Measurements from ENCODE around the gene SYPL2. TPM values are rescaled to one million over a fixed set of nuclear protein-coding genes. Genes with fewer than 3 reads are reported as not detected.

Gene SYPL2
- total RNA-seq, 2 experiments from 2014 or later = not detected

DNA sequence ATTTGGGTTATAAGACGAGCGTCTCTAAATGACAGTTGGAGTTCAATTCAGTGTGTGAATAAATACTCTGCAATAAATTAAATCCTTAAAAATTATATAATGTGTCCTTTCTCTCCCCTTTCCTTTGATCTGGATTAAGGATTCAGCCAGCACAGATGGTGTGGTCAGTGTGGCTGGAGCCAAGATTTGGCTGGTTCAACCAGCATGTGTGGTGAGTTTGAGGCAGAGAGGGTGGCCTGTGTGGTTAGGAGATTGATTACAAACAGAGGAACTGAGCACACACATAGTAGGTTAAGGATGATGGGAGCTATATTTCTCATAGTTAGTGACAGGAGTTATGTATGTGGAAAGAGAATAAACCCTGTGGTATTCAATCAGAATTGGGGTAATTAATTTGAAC, 57.4 kb downstream of the SYPL2 start:
- Histone ChIP-seq H3K4me2 (ENCODE audit: low read length) (no peak overlapping the region), H3K36me3 (ENCODE audit: insufficient read depth, low read length) (no peaks in the 10 kb centered on the region), H3K4me3 (ENCODE audit: low read depth, low read length, poor library complexity, severe bottlenecking) (no peak overlapping the region), H2AFZ (ENCODE audit: low read length) (no peak overlapping the region), H3K9me3 (ENCODE audit: low read length) (no peaks in the 10 kb centered on the region), H3K79me2 (ENCODE audit: insufficient read depth, low read depth, low read length) (no peaks in the 10 kb centered on the region), H4K20me1 (ENCODE audit: insufficient read depth, low read length) (no peaks in the 10 kb centered on the region), H3K9me2 (ENCODE audit: insufficient read depth, low read length) (no peaks in the 10 kb centered on the region), H3K4me1 (ENCODE audit: insufficient read depth, low read length, poor library complexity, severe bottlenecking) (no peaks in the 10 kb centered on the region), H3K27ac (ENCODE audit: low read depth, low read length, poor library complexity, severe bottlenecking) (no peak overlapping the region)
- no peak for DNase-seq (ENCODE audit: low spot score)
- CTCF ChIA-PET (ENCODE audit: unreplicated experiment) = no interaction called here
- intact Hi-C loops (cut with micrococcal nuclease; ENCODE audit: unreplicated experiment) = no loop called here
- POLR2A ChIA-PET = interaction anchor here (1.2 kb wide), 1 partner anchor 8 kb away, joined by 4 read pairs; no protein-coding TSS in a partner anchor
- no peak for TF ChIP-seq EZH2phosphoT487 (IDR thresholded peaks at IDR 0.05; ENCODE audit: borderline replicate concordance, low read depth, low read length)
- no peak for TF ChIP-seq CTCF (conservative IDR thresholded peaks at IDR 0.05; ENCODE audit: low read length)
- BruUV-seq (replicated peaks) = no TSS peak

- no peak for TF ChIP-seq CTCF (conservative IDR thresholded peaks at IDR 0.05; ENCODE audit: low read length)
- TF ChIP-seq EZH2phosphoT487 (IDR thresholded peaks at IDR 0.05; ENCODE audit: borderline replicate concordance, low read depth, low read length) = no peak
- H3K4me2 ChIP-seq (ENCODE audit: low read length) = no peak overlapping the region
- no peaks in the 10 kb centered on the region for H3K9me2 ChIP-seq (ENCODE audit: insufficient read depth, low read length)
- H2AFZ ChIP-seq (ENCODE audit: low read length) = no peak overlapping the region
- H3K36me3 ChIP-seq (ENCODE audit: insufficient read depth, low read length) = no peaks in the 10 kb centered on the region
- ChIA-PET CTCF (ENCODE audit: unreplicated experiment) (no interaction called here), POLR2A (interaction anchor here (0.5 kb wide), 1 partner anchor 63 kb away, joined by 3 read pairs; no protein-coding TSS in a partner anchor)
- H3K27ac ChIP-seq (ENCODE audit: low read depth, low read length, poor library complexity, severe bottlenecking) = no peak overlapping the region
- H3K79me2 ChIP-seq (ENCODE audit: insufficient read depth, low read depth, low read length) = no peaks in the 10 kb centered on the region
- H4K20me1 ChIP-seq (ENCODE audit: insufficient read depth, low read length) = no peaks in the 10 kb centered on the region
- H3K4me1 ChIP-seq (ENCODE audit: insufficient read depth, low read length, poor library complexity, severe bottlenecking) = no peaks in the 10 kb centered on the region
- intact Hi-C loops (cut with micrococcal nuclease; ENCODE audit: unreplicated experiment) = no loop called here
- no peaks in the 10 kb centered on the region for H3K9me3 ChIP-seq (ENCODE audit: low read length)
- no peak overlapping the region for H3K4me3 ChIP-seq (ENCODE audit: low read depth, low read length, poor library complexity, severe bottlenecking)
- no peak for DNase-seq (ENCODE audit: low spot score)
- BruUV-seq (replicated peaks) = no TSS peak
Measured at GRCh38 chr1:109527098-109527811, 60.9 kb downstream of the SYPL2 start.
